Fibroblast of lung (primary cell): Measurements from ENCODE around the gene KCNQ1OT1.

ENCODE experiments used
- CTCF ChIP-seq, 2 donors: IDR thresholded peaks in 1 of 2; conservative IDR thresholded peaks in 1 of 2; 1 replicate in 1 of 2; 2 replicates in 1 of 2; pipeline ENCODE4 v1.5.1; 2011 to 2012; ENCODE audit warnings: low read length in 2 of 2, control low read depth in 1 of 2, inconsistent platforms in 1 of 2, low read depth in 1 of 2, mild to moderate bottlenecking in 1 of 2
- EZH2 ChIP-seq: IDR thresholded peaks from 2 replicates; pipeline ENCODE4 v1.5.1; 2012; ENCODE audit warnings: low read length, control low read depth, mild to moderate bottlenecking; ENCODE audit errors: missing control alignments

- TF ChIP-seq CTCF (conservative IDR thresholded peaks at IDR 0.05 in 1 of 2, IDR thresholded peaks at IDR 0.05 in 1 of 2; ENCODE audit: low read depth in 1 of 2, low read length in 2 of 2), result no peak
- TF ChIP-seq EZH2, result no peak
Measured at GRCh38 chr11:2699185-2699530, 636 bp downstream of the KCNQ1OT1 start.
